Rectal smooth muscle tissue (tissue), 1 donor: ENCODE data around the gene TAMM41.
"Not testable (repeated sequence)": the region's sequence is repeated elsewhere in the genome, so short reads cannot be mapped to it uniquely, and the experiment has no call there.

ENCODE experiments used
- H3K27ac ChIP-seq: one replicate; pipeline ENCODE4 v1.7.0; 2013; ENCODE audit warnings: low read depth, low read length, inconsistent platforms
- H3K27me3 ChIP-seq: one replicate; pipeline ENCODE4 v1.7.0; 2013; ENCODE audit warnings: low read length; ENCODE audit not compliant: control insufficient read depth, insufficient read depth
- H3K36me3 ChIP-seq: one replicate; pipeline ENCODE4 v1.7.0; 2013; ENCODE audit warnings: low read length; ENCODE audit not compliant: control insufficient read depth, insufficient read depth
- H3K4me1 ChIP-seq: one replicate; pipeline ENCODE4 v1.7.0; 2013; ENCODE audit warnings: low read length; ENCODE audit not compliant: control insufficient read depth, insufficient read depth
- H3K4me3 ChIP-seq: one replicate; pipeline ENCODE4 v1.7.0; 2013; ENCODE audit warnings: low read length
- H3K9ac ChIP-seq: one replicate; pipeline ENCODE4 v1.7.0; 2013; ENCODE audit warnings: low read length

Gene TAMM41

GRCh38 chr3:11748306-11748705, 98.4 kb downstream of the TAMM41 start:
- H3K9ac ChIP-seq, H3K27ac ChIP-seq, H3K4me3 ChIP-seq, H3K27me3 ChIP-seq, H3K4me1 ChIP-seq, H3K36me3 ChIP-seq: not testable (repeated sequence)
